Naive thymus-derived CD4-positive, alpha-beta T cell (primary cell): ENCODE results near the gene SYT1. TPM values are rescaled to one million over a fixed set of nuclear protein-coding genes. Genes with fewer than 3 reads are reported as not detected.
A peak's percentile ranks its signal among the peaks of the same experiment; 100 is the strongest.
"Not testable (repeated sequence)": the region's sequence is repeated elsewhere in the genome, so short reads cannot be mapped to it uniquely, and the experiment has no call there.

Experiments
- ATAC-seq: fragments of 150-1000 bp; cut with Tn5 transposase; 2 replicates; pipeline ENCODE4 v1.10.0; 2021; ENCODE audit warnings: mild to moderate bottlenecking, moderate library complexity
- CTCF ChIA-PET: fragments of 350-600 bp; sonication (Branson Sonifier 250); formaldehyde crosslinking; loops from one replicate; lab custom pipeline; 2021; ENCODE audit warnings: antibody characterized with exemption; lab: Charles Lee
- POLR2A ChIA-PET: fragments of 350-600 bp; sonication (Branson Sonifier 250); formaldehyde crosslinking; loops from one replicate; lab custom pipeline; 2021; ENCODE audit warnings: antibody characterized with exemption, inconsistent platforms; lab: Charles Lee
- DNase-seq, 9 donors: peaks; one replicate each; pipeline versions ENCODE4 v3.0.0 to v3.0.0-alpha.2; 2020 to 2022; ENCODE audit warnings: mixed read lengths in 1 of 9
- H3K27ac ChIP-seq: one replicate; pipeline ENCODE4 v1.7.0; 2013; ENCODE audit warnings: mild to moderate bottlenecking, low read depth, low read length, moderate library complexity
- H3K27me3 ChIP-seq, 2 donors: one replicate each; pipeline ENCODE4 v1.7.0; 2013; ENCODE audit warnings: low read length in 2 of 2, mild to moderate bottlenecking in 2 of 2, moderate library complexity in 2 of 2; ENCODE audit not compliant: control insufficient read depth in 2 of 2, insufficient read depth in 2 of 2
- H3K36me3 ChIP-seq, 3 experiments: 1 replicate in 2 of 3; 2 replicates in 1 of 3; pipeline ENCODE4 v1.7.0; 2013; ENCODE audit warnings: low read length in 3 of 3, mild to moderate bottlenecking in 3 of 3, moderate library complexity in 1 of 3; ENCODE audit not compliant: insufficient read depth in 3 of 3, control insufficient read depth in 2 of 3
- H3K4me1 ChIP-seq, 2 donors: one replicate each; pipeline ENCODE4 v1.7.0; 2013; ENCODE audit warnings: low read length in 2 of 2, mild to moderate bottlenecking in 2 of 2, moderate library complexity in 1 of 2; ENCODE audit not compliant: control insufficient read depth in 2 of 2, insufficient read depth in 2 of 2
- H3K4me3 ChIP-seq: 2 replicates; pipeline ENCODE4 v1.7.0; 2013; ENCODE audit warnings: mild to moderate bottlenecking, low read length
- H3K9me3 ChIP-seq, 3 experiments: 1 replicate in 2 of 3; 2 replicates in 1 of 3; pipeline ENCODE4 v1.7.0; 2013; ENCODE audit warnings: low read length in 3 of 3; ENCODE audit not compliant: control insufficient read depth in 2 of 3
- H3K27ac Mint-ChIP-seq, 9 donors: one replicate each; pipeline ENCODE4 v1.8.0; 2020 to 2022; ENCODE audit warnings: mixed read lengths in 9 of 9, mild to moderate bottlenecking in 8 of 9, moderate library complexity in 5 of 9, inconsistent platforms in 2 of 9
- H3K27me3 Mint-ChIP-seq, 5 donors: one replicate each; pipeline ENCODE4 v1.8.0; 2021 to 2022; ENCODE audit warnings: mixed read lengths in 5 of 5, mild to moderate bottlenecking in 1 of 5
- H3K36me3 Mint-ChIP-seq, 5 donors: one replicate each; pipeline ENCODE4 v1.8.0; 2020 to 2022; ENCODE audit warnings: mixed read lengths in 5 of 5, mild to moderate bottlenecking in 3 of 5, inconsistent platforms in 1 of 5
- H3K4me1 Mint-ChIP-seq, 7 donors: one replicate each; pipeline ENCODE4 v1.8.0; 2020 to 2022; ENCODE audit warnings: mixed read lengths in 7 of 7, mild to moderate bottlenecking in 3 of 7, inconsistent platforms in 1 of 7
- H3K4me3 Mint-ChIP-seq, 10 donors: one replicate each; pipeline ENCODE4 v1.8.0; 2020 to 2022; ENCODE audit warnings: mild to moderate bottlenecking in 10 of 10, mixed read lengths in 10 of 10, moderate library complexity in 6 of 10, inconsistent platforms in 2 of 10
- H3K9me3 Mint-ChIP-seq, 11 donors: one replicate each; pipeline ENCODE4 v1.8.0; 2020 to 2022; ENCODE audit warnings: mixed read lengths in 11 of 11, mild to moderate bottlenecking in 4 of 11, inconsistent platforms in 1 of 11, moderate library complexity in 1 of 11
- intact Hi-C, 2 donors: fragments of 100-400 bp; cut with micrococcal nuclease; formaldehyde crosslinking; loops; one replicate each; pipeline ENCODE4 v1.15.1; 2023
- polyA plus RNA-seq, 2 donors: library from polyadenylated mRNA; unstranded; fragments of 300-500 nt; fragmentation: Illumina TruSeq; gene quantifications; one replicate each; pipeline ENCODE4 v1.2.3, GENCODE V29; 2021
- total RNA-seq, 6 experiments: library from RNA in 5 of 6; stranded (reverse) in 5 of 6; gene quantifications; 1 replicate in 5 of 6; 2 replicates in 1 of 6; pipeline ENCODE4 v1.2.3 and lab custom pipeline; 2021 to 2026

The SYT1 gene
- total RNA-seq (under 1 TPM in 1 of 5 experiments, not detected in 4; 0.98 TPM), polyA plus RNA-seq (not detected), total RNA-seq (lab: John Stamatoyannopoulos, UW) (0.54 reads per million)

GRCh38 chr12:78864403-78864869, at the start of gene SYT1:
SYT1 (plus strand) TSS chr12:78864774.
- H3K36me3 Mint-ChIP-seq = no peaks in the 10 kb centered on the region
- no peak within 1 kb of the TSS for H3K4me3 ChIP-seq
- H3K4me3 Mint-ChIP-seq = peak within 1 kb of the TSS in 1 of 10 donors; percentile 23
- peaks cover 22 to 30% (median 24%) of the 10 kb centered on the region in 5 donors for H3K27me3 Mint-ChIP-seq
- no peak within 1 kb of the TSS for H3K27ac ChIP-seq
- no peak for DNase-seq
- peaks cover 0 to 4% (median 0%) of the 10 kb centered on the region in 3 experiments for H3K9me3 ChIP-seq
- H3K27me3 ChIP-seq = no peaks in the 10 kb centered on the region
- peak; percentile 14 for ATAC-seq
- H3K36me3 ChIP-seq = no peaks in the 10 kb centered on the region
- H3K4me1 ChIP-seq = no peaks in the 10 kb centered on the region
- no peaks in the 10 kb centered on the region for H3K4me1 Mint-ChIP-seq
- CTCF ChIA-PET = no interaction called here
- peaks cover 0 to 17% (median 3%) of the 10 kb centered on the region in 11 donors for H3K9me3 Mint-ChIP-seq
- no peak within 1 kb of the TSS for H3K27ac Mint-ChIP-seq
- POLR2A ChIA-PET = no interaction called here
- intact Hi-C loops = no loop called here

- no peaks in the 10 kb centered on the region for H3K9me3 ChIP-seq
- no peak overlapping the region for H3K4me3 ChIP-seq
- intact Hi-C loops = no loop called here
- Mint-ChIP-seq H3K4me3 (no peak overlapping the region), H3K9me3 (peaks cover 0 to 21% (median 2%) of the 10 kb centered on the region in 11 donors), H3K27ac (no peak overlapping the region), H3K27me3 (no peaks in the 10 kb centered on the region), H3K4me1 (peaks cover 0 to 2% (median 0%) of the 10 kb centered on the region in 7 donors), H3K36me3 (no peaks in the 10 kb centered on the region)
- ChIA-PET CTCF (no interaction called here), POLR2A (no interaction called here)
- H3K27me3 ChIP-seq = no peaks in the 10 kb centered on the region
- DNase-seq (no peak), ATAC-seq (no peak)
- H3K36me3 ChIP-seq = no peaks in the 10 kb centered on the region
- no peak overlapping the region for H3K27ac ChIP-seq
- H3K4me1 ChIP-seq = no peaks in the 10 kb centered on the region
Observed at GRCh38 chr12:78818487-78818886, 46.1 kb upstream of the SYT1 start.

GRCh38 chr12:78820946-78821345, 43.6 kb upstream of the SYT1 start:
- Histone ChIP-seq H3K9me3 (no peaks in the 10 kb centered on the region), H3K27ac (no peak overlapping the region), H3K4me1 (no peaks in the 10 kb centered on the region), H3K36me3 (no peaks in the 10 kb centered on the region), H3K4me3 (no peak overlapping the region), H3K27me3 (no peaks in the 10 kb centered on the region)
- DNase-seq = no peak
- no peak overlapping the region for H3K27ac Mint-ChIP-seq
- peaks cover 0 to 13% (median 0%) of the 10 kb centered on the region in 11 donors for H3K9me3 Mint-ChIP-seq
- no peaks in the 10 kb centered on the region for H3K27me3 Mint-ChIP-seq
- POLR2A ChIA-PET = no interaction called here
- no peaks in the 10 kb centered on the region for H3K36me3 Mint-ChIP-seq
- intact Hi-C loops = no loop called here
- H3K4me1 Mint-ChIP-seq = peaks cover 0 to 1% (median 0%) of the 10 kb centered on the region in 7 donors
- no peak for ATAC-seq
- CTCF ChIA-PET = no interaction called here
- no peak overlapping the region for H3K4me3 Mint-ChIP-seq

GRCh38 chr12:78824918-78825317, 39.7 kb upstream of the SYT1 start:
- ChIA-PET CTCF (no interaction called here), POLR2A (no interaction called here)
- no peak for DNase-seq
- Histone ChIP-seq H3K4me3 (no peak overlapping the region), H3K36me3 (no peaks in the 10 kb centered on the region), H3K27me3 (no peaks in the 10 kb centered on the region), H3K9me3 (peaks cover 0 to 3% (median 0%) of the 10 kb centered on the region in 3 experiments), H3K4me1 (no peaks in the 10 kb centered on the region), H3K27ac (no peak overlapping the region)
- Mint-ChIP-seq H3K4me3 (no peak overlapping the region), H3K27ac (no peak overlapping the region), H3K27me3 (no peaks in the 10 kb centered on the region), H3K9me3 (peaks cover 0 to 15% (median 0%) of the 10 kb centered on the region in 11 donors), H3K4me1 (no peaks in the 10 kb centered on the region), H3K36me3 (no peaks in the 10 kb centered on the region)
- intact Hi-C loops = no loop called here
- ATAC-seq = no peak

- no peak overlapping the region for H3K27ac Mint-ChIP-seq
- DNase-seq (no peak), ATAC-seq (no peak)
- H3K4me1 Mint-ChIP-seq = no peaks in the 10 kb centered on the region
- no peak overlapping the region for H3K4me3 Mint-ChIP-seq
- ChIA-PET POLR2A (no interaction called here), CTCF (no interaction called here)
- Histone ChIP-seq H3K4me1 (no peaks in the 10 kb centered on the region), H3K27ac (no peak overlapping the region), H3K27me3 (no peaks in the 10 kb centered on the region), H3K36me3 (no peaks in the 10 kb centered on the region), H3K4me3 (no peak overlapping the region), H3K9me3 (peaks cover 0 to 3% (median 0%) of the 10 kb centered on the region in 3 experiments)
- no peaks in the 10 kb centered on the region for H3K36me3 Mint-ChIP-seq
- H3K27me3 Mint-ChIP-seq = no peaks in the 10 kb centered on the region
- intact Hi-C loops = no loop called here
- H3K9me3 Mint-ChIP-seq = peaks cover 0 to 13% (median 2%) of the 10 kb centered on the region in 11 donors
Observed at GRCh38 chr12:78829690-78830089, 34.9 kb upstream of the SYT1 start.

GRCh38 chr12:78835493-78835892, 29.1 kb upstream of the SYT1 start:
- Histone ChIP-seq H3K27me3 (no peaks in the 10 kb centered on the region), H3K27ac (no peak overlapping the region), H3K4me3 (no peak overlapping the region), H3K36me3 (no peaks in the 10 kb centered on the region), H3K4me1 (no peaks in the 10 kb centered on the region), H3K9me3 (no peaks in the 10 kb centered on the region)
- ChIA-PET POLR2A (no interaction called here), CTCF (no interaction called here)
- H3K27me3 Mint-ChIP-seq = no peaks in the 10 kb centered on the region
- peaks cover 0 to 7% (median 3%) of the 10 kb centered on the region in 11 donors for H3K9me3 Mint-ChIP-seq
- ATAC-seq (no peak), DNase-seq (no peak)
- intact Hi-C loops = no loop called here
- no peaks in the 10 kb centered on the region for H3K36me3 Mint-ChIP-seq
- H3K27ac Mint-ChIP-seq = no peak overlapping the region
- no peak overlapping the region for H3K4me3 Mint-ChIP-seq
- peaks cover 0 to 2% (median 0%) of the 10 kb centered on the region in 7 donors for H3K4me1 Mint-ChIP-seq

- H3K27ac ChIP-seq, CTCF ChIA-PET, H3K9me3 ChIP-seq, H3K4me3 ChIP-seq, H3K36me3 ChIP-seq, H3K27me3 ChIP-seq, H3K4me1 ChIP-seq, H3K4me1 Mint-ChIP-seq, DNase-seq, H3K4me3 Mint-ChIP-seq, intact Hi-C loops, H3K27ac Mint-ChIP-seq, H3K9me3 Mint-ChIP-seq, ATAC-seq, H3K36me3 Mint-ChIP-seq, POLR2A ChIA-PET, H3K27me3 Mint-ChIP-seq: not testable (repeated sequence)
Observed at GRCh38 chr12:78840518-78841019, 24.0 kb upstream of the SYT1 start.
